ENCODE data around the gene PDHB. TPM values are rescaled to one million over a fixed set of nuclear protein-coding genes. Genes with fewer than 3 reads are reported as not detected.

Gene PDHB
- total and polyA plus RNA-seq, 2 of the 13 experiments (the other 11 are each of a cell fraction or from before 2014, with no cell fraction given) = 108 to 153 TPM

DNA sequence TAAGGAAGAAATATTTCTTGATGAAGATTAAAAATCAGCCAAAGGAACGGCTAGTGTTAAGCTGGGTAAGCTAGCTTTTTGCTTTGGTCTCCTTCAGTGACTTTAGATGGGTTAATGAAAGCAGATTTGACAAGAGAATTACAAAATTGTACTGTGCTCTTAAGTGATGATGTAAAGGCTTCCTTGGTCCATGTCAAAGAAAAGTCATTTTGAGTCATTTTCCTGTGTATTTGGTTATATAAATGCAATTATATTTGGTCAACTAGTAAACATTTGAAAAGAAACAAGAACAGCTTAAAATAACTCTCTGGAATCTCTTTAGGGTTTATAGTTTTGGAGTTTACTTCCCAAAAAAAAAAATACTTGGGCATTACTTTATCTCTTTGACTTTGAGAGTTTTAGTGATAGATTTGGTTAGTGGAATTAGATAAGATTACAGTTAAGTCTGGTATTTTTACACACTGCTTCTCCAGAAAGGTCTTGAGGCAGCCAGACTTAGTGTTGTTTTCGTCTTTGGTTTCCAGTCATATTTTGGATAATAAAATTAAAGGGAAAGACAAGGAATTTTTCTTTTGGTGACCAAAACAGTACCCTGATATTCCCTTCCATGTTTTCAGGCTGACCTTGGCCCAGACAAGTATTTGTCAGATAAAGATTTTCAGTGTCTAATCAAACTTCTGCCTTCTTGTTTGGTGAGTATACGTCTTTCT is 42.3 kb downstream of the PDHB start:
- in situ Hi-C loops (cut with HindIII; ENCODE audit: extremely low pct_ligation_motif_present, low pct_unique_long_range_greater_than_20kb) = no loop called here
- FAIRE-seq = no peak
- no TSS peak for BruUV-seq (replicated peaks)
- H3K79me2 ChIP-seq (ENCODE audit: insufficient read depth, low read length) = no peaks in the 10 kb centered on the region
- no peak overlapping the region for H3K4me3 ChIP-seq (replicated peaks in 1 of 3; ENCODE audit: insufficient read depth in 1 of 3, low read depth in 2 of 3, low read length in 3 of 3)
- ATAC-seq = no peak
- TF ChIP-seq MAFG (CRISPR knock-in tag; IDR thresholded peaks at IDR 0.05) (no peak), ZNF333 (CRISPR knock-in tag; IDR thresholded peaks at IDR 0.05; ENCODE audit: borderline replicate concordance) (no peak), MXI1 (IDR thresholded peaks at IDR 0.05; ENCODE audit: borderline replicate concordance, low read depth, low read length) (no peak), IKZF1 (IDR thresholded peaks at IDR 0.05) (no peak), MTA1 (CRISPR knock-in tag; IDR thresholded peaks at IDR 0.05; ENCODE audit: borderline replicate concordance) (no peak), SRSF9 (IDR thresholded peaks at IDR 0.05; ENCODE audit: borderline replicate concordance, insufficient read depth, low read depth, low read length, poor library complexity, severe bottlenecking) (no peak), ZSCAN9 (CRISPR knock-in tag; IDR thresholded peaks at IDR 0.05; ENCODE audit: borderline replicate concordance) (no peak), SP4 (CRISPR knock-in tag; IDR thresholded peaks at IDR 0.05) (no peak)
- TF ChIP-seq, protein P1, sequence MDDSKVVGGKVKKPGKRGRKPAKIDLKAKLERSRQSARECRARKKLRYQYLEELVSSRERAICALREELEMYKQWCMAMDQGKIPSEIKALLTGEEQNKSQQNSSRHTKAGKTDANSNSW (CRISPR knock-in tag; IDR thresholded peaks at IDR 0.05; ENCODE audit: borderline replicate concordance) = no peak
- TF ChIP-seq, protein P2, sequence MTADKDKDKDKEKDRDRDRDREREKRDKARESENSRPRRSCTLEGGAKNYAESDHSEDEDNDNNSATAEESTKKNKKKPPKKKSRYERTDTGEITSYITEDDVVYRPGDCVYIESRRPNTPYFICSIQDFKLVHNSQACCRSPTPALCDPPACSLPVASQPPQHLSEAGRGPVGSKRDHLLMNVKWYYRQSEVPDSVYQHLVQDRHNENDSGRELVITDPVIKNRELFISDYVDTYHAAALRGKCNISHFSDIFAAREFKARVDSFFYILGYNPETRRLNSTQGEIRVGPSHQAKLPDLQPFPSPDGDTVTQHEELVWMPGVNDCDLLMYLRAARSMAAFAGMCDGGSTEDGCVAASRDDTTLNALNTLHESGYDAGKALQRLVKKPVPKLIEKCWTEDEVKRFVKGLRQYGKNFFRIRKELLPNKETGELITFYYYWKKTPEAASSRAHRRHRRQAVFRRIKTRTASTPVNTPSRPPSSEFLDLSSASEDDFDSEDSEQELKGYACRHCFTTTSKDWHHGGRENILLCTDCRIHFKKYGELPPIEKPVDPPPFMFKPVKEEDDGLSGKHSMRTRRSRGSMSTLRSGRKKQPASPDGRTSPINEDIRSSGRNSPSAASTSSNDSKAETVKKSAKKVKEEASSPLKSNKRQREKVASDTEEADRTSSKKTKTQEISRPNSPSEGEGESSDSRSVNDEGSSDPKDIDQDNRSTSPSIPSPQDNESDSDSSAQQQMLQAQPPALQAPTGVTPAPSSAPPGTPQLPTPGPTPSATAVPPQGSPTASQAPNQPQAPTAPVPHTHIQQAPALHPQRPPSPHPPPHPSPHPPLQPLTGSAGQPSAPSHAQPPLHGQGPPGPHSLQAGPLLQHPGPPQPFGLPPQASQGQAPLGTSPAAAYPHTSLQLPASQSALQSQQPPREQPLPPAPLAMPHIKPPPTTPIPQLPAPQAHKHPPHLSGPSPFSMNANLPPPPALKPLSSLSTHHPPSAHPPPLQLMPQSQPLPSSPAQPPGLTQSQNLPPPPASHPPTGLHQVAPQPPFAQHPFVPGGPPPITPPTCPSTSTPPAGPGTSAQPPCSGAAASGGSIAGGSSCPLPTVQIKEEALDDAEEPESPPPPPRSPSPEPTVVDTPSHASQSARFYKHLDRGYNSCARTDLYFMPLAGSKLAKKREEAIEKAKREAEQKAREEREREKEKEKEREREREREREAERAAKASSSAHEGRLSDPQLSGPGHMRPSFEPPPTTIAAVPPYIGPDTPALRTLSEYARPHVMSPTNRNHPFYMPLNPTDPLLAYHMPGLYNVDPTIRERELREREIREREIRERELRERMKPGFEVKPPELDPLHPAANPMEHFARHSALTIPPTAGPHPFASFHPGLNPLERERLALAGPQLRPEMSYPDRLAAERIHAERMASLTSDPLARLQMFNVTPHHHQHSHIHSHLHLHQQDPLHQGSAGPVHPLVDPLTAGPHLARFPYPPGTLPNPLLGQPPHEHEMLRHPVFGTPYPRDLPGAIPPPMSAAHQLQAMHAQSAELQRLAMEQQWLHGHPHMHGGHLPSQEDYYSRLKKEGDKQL (CRISPR knock-in tag; IDR thresholded peaks at IDR 0.05; ENCODE audit: low read depth) = no peak
- CTCF ChIA-PET (ENCODE audit: low intra/inter-chr PET ratio, low total read pairs) = no interaction called here
- no peak overlapping the region for H3K9ac ChIP-seq (ENCODE audit: insufficient read depth, low read depth, low read length)
- peaks cover 4 to 13% of the 10 kb centered on the region in 2 experiments; a peak in 3 of 5 replicates for H3K36me3 ChIP-seq (replicated peaks in 1 of 2; ENCODE audit: control insufficient read depth in 1 of 2, insufficient read depth in 2 of 2, low read length in 2 of 2)
- H3K27ac ChIP-seq (ENCODE audit: extremely low read length, insufficient read depth, low read length) = peak overlapping the region; percentile 21
- H4K20me1 ChIP-seq (ENCODE audit: insufficient read depth, low read length) = no peaks in the 10 kb centered on the region
- H2AFZ ChIP-seq (ENCODE audit: low read length) = no peak overlapping the region
- no peaks in the 10 kb centered on the region for H3K9me3 ChIP-seq (ENCODE audit: low read length)
- 94% methylated on average over 3 of the region's 3 CpGs for WGBS (ENCODE audit: low lambda C conversion rate)
- H3K4me2 ChIP-seq (ENCODE audit: low read depth, low read length) = no peak overlapping the region
- no peak for DNase-seq (ENCODE audit: low spot score)
- H3K4me1 ChIP-seq (ENCODE audit: insufficient read depth, low read length) = peaks cover 14% of the 10 kb centered on the region
- H3K27me3 ChIP-seq (ENCODE audit: control insufficient read depth in 1 of 2, insufficient read depth in 2 of 2, low read length in 2 of 2) = no peaks in the 10 kb centered on the region; a peak in 1 of 5 replicates
- POLR2A ChIA-PET = no interaction called here
- intact Hi-C loops (cut with micrococcal nuclease; ENCODE audit: unreplicated experiment) = no loop called here

All from HepG2 (cell line).